Measurements from ENCODE around the gene FARS2.

Gene FARS2

GRCh38 chr6:5582762-5583161 is 321.4 kb downstream of the FARS2 start:
- no peak for DNase-seq (ENCODE audit: low read depth)

- DNase-seq (ENCODE audit: low read depth), result no peak
Measured at GRCh38 chr6:5583528-5583927, 322.2 kb downstream of the FARS2 start.

- DNase-seq (ENCODE audit: low read depth), result no peak
Measured at GRCh38 chr6:5584078-5584482, 322.8 kb downstream of the FARS2 start.

- DNase-seq (ENCODE audit: low read depth), result no peak
Measured at GRCh38 chr6:5587648-5588047, 326.3 kb downstream of the FARS2 start.

GRCh38 chr6:5589422-5590141 is 328.3 kb downstream of the FARS2 start:
- DNase-seq (ENCODE audit: low read depth), result no peak

GRCh38 chr6:5590187-5590586 is 328.9 kb downstream of the FARS2 start:
- no peak for DNase-seq (ENCODE audit: low read depth)

- DNase-seq (ENCODE audit: low read depth), result no peak
Measured at GRCh38 chr6:5592886-5593519, 331.7 kb downstream of the FARS2 start.

GRCh38 chr6:5595184-5595583 is 333.9 kb downstream of the FARS2 start:
- DNase-seq (ENCODE audit: low read depth), result no peak

- no peak for DNase-seq (ENCODE audit: low read depth)
Measured at GRCh38 chr6:5597413-5597812, 336.1 kb downstream of the FARS2 start.

GRCh38 chr6:5598123-5598522 is 336.8 kb downstream of the FARS2 start:
- no peak for DNase-seq (ENCODE audit: low read depth)

GRCh38 chr6:5599127-5599526 is 337.8 kb downstream of the FARS2 start:
- no peak for DNase-seq (ENCODE audit: low read depth)

- DNase-seq (ENCODE audit: low read depth), result no peak
Measured at GRCh38 chr6:5605937-5606336, 344.6 kb downstream of the FARS2 start.

- DNase-seq (ENCODE audit: low read depth), result no peak
Measured at GRCh38 chr6:5606546-5606945, 345.2 kb downstream of the FARS2 start.

- no peak for DNase-seq (ENCODE audit: low read depth)
Measured at GRCh38 chr6:5610640-5611039, 349.3 kb downstream of the FARS2 start.

GRCh38 chr6:5617179-5617578 is 355.9 kb downstream of the FARS2 start:
- no peak for DNase-seq (ENCODE audit: low read depth)

GRCh38 chr6:5619249-5619648 is 357.9 kb downstream of the FARS2 start:
- DNase-seq (ENCODE audit: low read depth), result peak; percentile 9

- DNase-seq (ENCODE audit: low read depth), result no peak
Measured at GRCh38 chr6:5622276-5623005, 361.1 kb downstream of the FARS2 start.

GRCh38 chr6:5623769-5624168 is 362.5 kb downstream of the FARS2 start:
- no peak for DNase-seq (ENCODE audit: low read depth)

- no peak for DNase-seq (ENCODE audit: low read depth)
Measured at GRCh38 chr6:5624256-5624655, 362.9 kb downstream of the FARS2 start.

- DNase-seq (ENCODE audit: low read depth), result no peak
Measured at GRCh38 chr6:5626727-5627426, 365.6 kb downstream of the FARS2 start.

- DNase-seq (ENCODE audit: low read depth), result no peak
Measured at GRCh38 chr6:5630636-5631035, 369.3 kb downstream of the FARS2 start.

GRCh38 chr6:5632348-5632935 is 371.1 kb downstream of the FARS2 start:
- no peak for DNase-seq (ENCODE audit: low read depth)
